A673 (cell line): ENCODE data around the gene LRP1B. TPM values are rescaled to one million over a fixed set of nuclear protein-coding genes. Genes with fewer than 3 reads are reported as not detected.

Experiments used
- BruUV-seq: library from RNA; stranded (reverse); fragments of 400-500 nt; replicated peaks from 2 replicates; lab custom pipeline; 2021; lab: Mats Ljungman, UMichigan
- CTCF ChIA-PET: fragments of 300-600 bp; sonication (Branson Sonifier 250); formaldehyde crosslinking; loops from one replicate; lab custom pipeline; 2022; ENCODE audit warnings: antibody characterized with exemption; lab: Charles Lee
- POLR2A ChIA-PET: fragments of 300-600 bp; sonication (Branson Sonifier 250); formaldehyde crosslinking; loops from one replicate; lab custom pipeline; 2022; ENCODE audit warnings: antibody characterized with exemption; ENCODE audit not compliant: low non-redundant PET; lab: Charles Lee
- DNase-seq: peaks from one replicate; pipeline ENCODE4 v3.0.0-alpha.2; 2015; ENCODE audit warnings: low spot score
- H3K27ac ChIP-seq: fragments of 200-600 bp; sonication (generic); 2 replicates; pipeline ENCODE4 v1.5.1; 2016; ENCODE audit warnings: mixed run types, low read depth, mild to moderate bottlenecking, mixed read lengths, antibody characterized with exemption, low read length; ENCODE audit not compliant: poor library complexity, severe bottlenecking
- H3K27me3 ChIP-seq: fragments of 200-600 bp; sonication (generic); replicated peaks from 2 replicates; pipeline ENCODE4 v1.6.1; 2017; ENCODE audit warnings: mixed run types, low read depth, mild to moderate bottlenecking, mixed read lengths, antibody characterized with exemption, low read length; ENCODE audit not compliant: insufficient read depth, poor library complexity
- H3K36me3 ChIP-seq: fragments of 200-600 bp; sonication (generic); 2 replicates; pipeline ENCODE4 v1.6.1; 2016; ENCODE audit warnings: mixed run types, mild to moderate bottlenecking, mixed read lengths, antibody characterized with exemption, low read length; ENCODE audit not compliant: insufficient read depth, poor library complexity, severe bottlenecking
- H3K4me1 ChIP-seq: fragments of 200-600 bp; sonication (generic); 2 replicates; pipeline ENCODE4 v1.6.1; 2017; ENCODE audit warnings: mixed run types, mild to moderate bottlenecking, mixed read lengths, antibody characterized with exemption, low read length; ENCODE audit not compliant: insufficient read depth, poor library complexity, severe bottlenecking
- H3K4me3 ChIP-seq: fragments of 200-600 bp; sonication (generic); 2 replicates; pipeline ENCODE4 v1.5.1; 2016; ENCODE audit warnings: low read depth, mixed run types, mild to moderate bottlenecking, mixed read lengths, low read length; ENCODE audit not compliant: poor library complexity, severe bottlenecking
- H3K9me3 ChIP-seq: fragments of 200-600 bp; sonication (generic); 2 replicates; pipeline ENCODE4 v1.6.1; 2016; ENCODE audit warnings: mixed run types, low read depth, mild to moderate bottlenecking, mixed read lengths, antibody characterized with exemption, low read length; ENCODE audit not compliant: poor library complexity, severe bottlenecking
- EZH2 ChIP-seq: fragments of 200-600 bp; sonication (generic); IDR thresholded peaks from 2 replicates; pipeline ENCODE4 v1.6.1; 2017; ENCODE audit warnings: borderline replicate concordance, low read depth, mild to moderate bottlenecking, mixed read lengths, antibody characterized with exemption, low read length; ENCODE audit not compliant: poor library complexity, severe bottlenecking
- intact Hi-C: fragments of 100-400 bp; cut with micrococcal nuclease; formaldehyde crosslinking; loops from one replicate; pipeline ENCODE4 v1.10.0; 2022; ENCODE audit not compliant: unreplicated experiment
- total RNA-seq: library from RNA; stranded (reverse); gene quantifications from 2 replicates; pipeline ENCODE4 v1.2.3, GENCODE V29; 2021
- TF ChIP-seq, protein P1 (sequence below): fragments of 300-800, 200-600 bp; sonication (generic); conservative IDR thresholded peaks from 2 replicates; pipeline ENCODE4 v1.5.1; 2017; ENCODE audit warnings: low read depth, mild to moderate bottlenecking, antibody characterized with exemption, low read length, moderate library complexity, mixed read lengths

LRP1B gene
- total RNA-seq, 1 experiment from 2014 or later = 9.9 TPM

GRCh38 chr2:141264848-141265247 lies 866.0 kb downstream of the LRP1B start:
- Histone ChIP-seq H3K4me3 (no peak overlapping the region), H3K27ac (no peak overlapping the region), H3K9me3 (no peaks in the 10 kb centered on the region), H3K27me3 (no peaks in the 10 kb centered on the region), H3K36me3 (no peaks in the 10 kb centered on the region), H3K4me1 (no peaks in the 10 kb centered on the region)
- intact Hi-C loops = no loop called here
- POLR2A ChIA-PET = no interaction called here
- BruUV-seq = no TSS peak
- DNase-seq = no peak
- TF ChIP-seq EZH2 = no peak
- TF ChIP-seq, protein P1, sequence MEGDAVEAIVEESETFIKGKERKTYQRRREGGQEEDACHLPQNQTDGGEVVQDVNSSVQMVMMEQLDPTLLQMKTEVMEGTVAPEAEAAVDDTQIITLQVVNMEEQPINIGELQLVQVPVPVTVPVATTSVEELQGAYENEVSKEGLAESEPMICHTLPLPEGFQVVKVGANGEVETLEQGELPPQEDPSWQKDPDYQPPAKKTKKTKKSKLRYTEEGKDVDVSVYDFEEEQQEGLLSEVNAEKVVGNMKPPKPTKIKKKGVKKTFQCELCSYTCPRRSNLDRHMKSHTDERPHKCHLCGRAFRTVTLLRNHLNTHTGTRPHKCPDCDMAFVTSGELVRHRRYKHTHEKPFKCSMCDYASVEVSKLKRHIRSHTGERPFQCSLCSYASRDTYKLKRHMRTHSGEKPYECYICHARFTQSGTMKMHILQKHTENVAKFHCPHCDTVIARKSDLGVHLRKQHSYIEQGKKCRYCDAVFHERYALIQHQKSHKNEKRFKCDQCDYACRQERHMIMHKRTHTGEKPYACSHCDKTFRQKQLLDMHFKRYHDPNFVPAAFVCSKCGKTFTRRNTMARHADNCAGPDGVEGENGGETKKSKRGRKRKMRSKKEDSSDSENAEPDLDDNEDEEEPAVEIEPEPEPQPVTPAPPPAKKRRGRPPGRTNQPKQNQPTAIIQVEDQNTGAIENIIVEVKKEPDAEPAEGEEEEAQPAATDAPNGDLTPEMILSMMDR = no peak
- CTCF ChIA-PET = no interaction called here

DNA sequence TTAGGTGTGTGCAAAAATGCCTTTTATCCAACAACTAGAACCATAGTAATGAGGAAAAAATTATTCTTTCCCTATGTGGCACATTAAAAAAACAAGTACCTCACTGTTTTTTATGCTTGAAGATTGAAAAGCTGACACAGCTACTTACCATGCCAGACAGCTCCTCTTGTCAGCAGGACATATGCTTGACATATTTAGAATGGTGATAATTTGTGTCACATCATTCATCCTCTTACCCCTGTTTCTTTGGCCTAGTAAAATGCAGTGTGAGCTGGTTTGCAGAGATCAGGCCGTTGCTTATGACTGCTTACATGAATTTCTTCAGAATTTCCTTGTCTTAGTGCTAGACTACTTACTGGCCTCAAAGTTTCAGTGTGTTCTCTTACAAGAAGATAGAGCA lies 869.9 kb downstream of the LRP1B start:
- Histone ChIP-seq H3K4me3 (no peak overlapping the region), H3K9me3 (no peaks in the 10 kb centered on the region), H3K27me3 (no peaks in the 10 kb centered on the region), H3K36me3 (no peaks in the 10 kb centered on the region), H3K4me1 (no peaks in the 10 kb centered on the region), H3K27ac (no peak overlapping the region)
- ChIA-PET CTCF (no interaction called here), POLR2A (no interaction called here)
- TF ChIP-seq, protein P1 = no peak
- TF ChIP-seq EZH2 = no peak
- no TSS peak for BruUV-seq
- no peak for DNase-seq
- intact Hi-C loops = no loop called here

GRCh38 chr2:141259683-141260082 lies 871.1 kb downstream of the LRP1B start:
- DNase-seq = no peak
- Histone ChIP-seq H3K4me1 (no peaks in the 10 kb centered on the region), H3K36me3 (no peaks in the 10 kb centered on the region), H3K27ac (no peak overlapping the region), H3K4me3 (no peak overlapping the region), H3K9me3 (no peaks in the 10 kb centered on the region), H3K27me3 (no peaks in the 10 kb centered on the region)
- POLR2A ChIA-PET = no interaction called here
- BruUV-seq = no TSS peak
- intact Hi-C loops = loop anchor here (5.0 kb wide), 1 partner anchor 353 kb away; no protein-coding TSS in a partner anchor
- TF ChIP-seq, protein P1 = no peak
- no peak for TF ChIP-seq EZH2
- CTCF ChIA-PET = no interaction called here
